ENCODE measurements around the gene SLC2A4RG.

GRCh38 chr20:63742381-63743024 lies 2.9 kb downstream of the SLC2A4RG start:
- TF ChIP-seq EZH2 (IDR thresholded peaks at IDR 0.05; ENCODE audit: insufficient read depth, low read length) = no peak
- no peak for TF ChIP-seq CTCF (IDR thresholded peaks at IDR 0.05; ENCODE audit: insufficient read depth, low read depth, low read length)
